HepG2 (cell line): ENCODE results near the gene SIRT5. TPM values are rescaled to one million over a fixed set of nuclear protein-coding genes. Genes with fewer than 3 reads are reported as not detected.
A peak's percentile ranks its signal among the peaks of the same experiment; 100 is the strongest.

Experiments
- CCDC6 ChIP-seq: sonication (generic); formaldehyde crosslinking; IDR thresholded peaks from 2 replicates; pipeline ENCODE4 v1.8.1; 2022; ENCODE audit warnings: mild to moderate bottlenecking, missing genetic modification reagents, moderate library complexity
- CENPBD1 ChIP-seq: sonication (generic); formaldehyde crosslinking; IDR thresholded peaks from 2 replicates; pipeline ENCODE4 v1.8.0; 2022; ENCODE audit warnings: missing genetic modification reagents, low read depth, mild to moderate bottlenecking, borderline replicate concordance
- GMEB2 ChIP-seq: IDR thresholded peaks from 2 replicates; pipeline ENCODE4 v1.6.1; 2016; ENCODE audit warnings: missing biosample characterization, missing genetic modification reagents, low read depth
- IKZF4 ChIP-seq: sonication (generic); formaldehyde crosslinking; IDR thresholded peaks from 2 replicates; pipeline ENCODE4 v1.5.1; 2020; ENCODE audit warnings: borderline replicate concordance, mild to moderate bottlenecking, low read depth, missing genetic modification reagents; ENCODE audit errors: not compliant biosample characterization
- IRF2 ChIP-seq: IDR thresholded peaks from 2 replicates; pipeline ENCODE4 v1.6.1; 2018; ENCODE audit warnings: missing genetic modification reagents, missing compliant biosample characterization
- KDM4B ChIP-seq: sonication (generic); formaldehyde crosslinking; IDR thresholded peaks from 2 replicates; pipeline ENCODE4 v1.4.0; 2020; ENCODE audit warnings: missing genetic modification reagents
- MXI1 ChIP-seq: IDR thresholded peaks from 3 replicates; pipeline ENCODE4 v1.6.1; 2012; ENCODE audit warnings: low read depth, low read length, inconsistent platforms, borderline replicate concordance
- NFAT5 ChIP-seq: sonication (generic); formaldehyde crosslinking; IDR thresholded peaks from 2 replicates; pipeline ENCODE4 v1.4.0; 2020; ENCODE audit warnings: missing genetic modification reagents
- ZNF333 ChIP-seq: sonication (generic); formaldehyde crosslinking; IDR thresholded peaks from 2 replicates; pipeline ENCODE4 v1.4.0; 2020; ENCODE audit warnings: mild to moderate bottlenecking, missing genetic modification reagents, borderline replicate concordance
- ZNF407 ChIP-seq: sonication (generic); formaldehyde crosslinking; IDR thresholded peaks from one replicate; pipeline ENCODE4 v1.5.1; 2020; ENCODE audit warnings: mild to moderate bottlenecking, missing genetic modification reagents; ENCODE audit errors: not compliant biosample characterization
- ZNF430 ChIP-seq: sonication (generic); formaldehyde crosslinking; IDR thresholded peaks from 2 replicates; pipeline ENCODE4 v1.9.0; 2021; ENCODE audit warnings: mild to moderate bottlenecking, missing genetic modification reagents
- ZNF460 ChIP-seq: sonication (generic); formaldehyde crosslinking; IDR thresholded peaks from 2 replicates; pipeline ENCODE4 v1.5.1; 2020; ENCODE audit warnings: missing genetic modification reagents, mild to moderate bottlenecking, borderline replicate concordance
- polyA plus RNA-seq, 8 experiments: library from polyadenylated mRNA; depleted of rRNA in 3 of 8; stranded (reverse) in 7 of 8; unstranded in 1 of 8; fragments of >200 nt; fragmentation: Illumina TruSeq in 4 of 8; extraction: Trizol in 4 of 8; gene quantifications; 2 replicates each; pipeline versions ENCODE4 v1.2.1 to v1.2.3, GENCODE V29; 2011 to 2016; ENCODE audit warnings: low read depth in 4 of 8, missing spikeins in 1 of 8, mixed read lengths in 1 of 8; ENCODE audit not compliant: insufficient read depth in 1 of 8
- total RNA-seq, 5 experiments: library from RNA; depleted of rRNA; stranded (reverse); fragments of >200 nt; fragmentation: Illumina TruSeq; extraction: Trizol; gene quantifications; 2 replicates each; pipeline ENCODE4 v1.2.3, GENCODE V29; 2016; ENCODE audit warnings: low read depth in 1 of 5

SIRT5 gene
- total and polyA plus RNA-seq, 2 of the 13 experiments (the other 11 are each of a cell fraction or from before 2014, with no cell fraction given) = 14.1 to 16.6 TPM

GRCh38 chr6:13604546-13605416, 30.4 kb downstream of the SIRT5 start (continued):
- TF ChIP-seq ZNF460 (CRISPR knock-in tag) (no peak; the same call in 1 of the 2 replicates), MXI1 (peak; percentile 69; the same call in 1 of the 3 replicates), CENPBD1 (CRISPR knock-in tag) (no peak), NFAT5 (no peak), GMEB2 (no peak), IRF2 (CRISPR knock-in tag) (peak; percentile 90), CCDC6 (CRISPR knock-in tag) (peak; percentile 87), ZNF430 (CRISPR knock-in tag) (peak; percentile 69; the same call in 1 of the 2 replicates), ZNF407 (CRISPR knock-in tag) (no peak), KDM4B (CRISPR knock-in tag) (no peak), IKZF4 (CRISPR knock-in tag) (no peak), ZNF333 (CRISPR knock-in tag) (no peak)
